ENCODE results near the gene OXCT1. TPM values are rescaled to one million over a fixed set of nuclear protein-coding genes. Genes with fewer than 3 reads are reported as not detected.

The OXCT1 gene
- total RNA-seq: 100 to 1,000 TPM in 1 of 2 donors, 10 to 100 TPM in 1; 32.8 to 161 TPM

DNA sequence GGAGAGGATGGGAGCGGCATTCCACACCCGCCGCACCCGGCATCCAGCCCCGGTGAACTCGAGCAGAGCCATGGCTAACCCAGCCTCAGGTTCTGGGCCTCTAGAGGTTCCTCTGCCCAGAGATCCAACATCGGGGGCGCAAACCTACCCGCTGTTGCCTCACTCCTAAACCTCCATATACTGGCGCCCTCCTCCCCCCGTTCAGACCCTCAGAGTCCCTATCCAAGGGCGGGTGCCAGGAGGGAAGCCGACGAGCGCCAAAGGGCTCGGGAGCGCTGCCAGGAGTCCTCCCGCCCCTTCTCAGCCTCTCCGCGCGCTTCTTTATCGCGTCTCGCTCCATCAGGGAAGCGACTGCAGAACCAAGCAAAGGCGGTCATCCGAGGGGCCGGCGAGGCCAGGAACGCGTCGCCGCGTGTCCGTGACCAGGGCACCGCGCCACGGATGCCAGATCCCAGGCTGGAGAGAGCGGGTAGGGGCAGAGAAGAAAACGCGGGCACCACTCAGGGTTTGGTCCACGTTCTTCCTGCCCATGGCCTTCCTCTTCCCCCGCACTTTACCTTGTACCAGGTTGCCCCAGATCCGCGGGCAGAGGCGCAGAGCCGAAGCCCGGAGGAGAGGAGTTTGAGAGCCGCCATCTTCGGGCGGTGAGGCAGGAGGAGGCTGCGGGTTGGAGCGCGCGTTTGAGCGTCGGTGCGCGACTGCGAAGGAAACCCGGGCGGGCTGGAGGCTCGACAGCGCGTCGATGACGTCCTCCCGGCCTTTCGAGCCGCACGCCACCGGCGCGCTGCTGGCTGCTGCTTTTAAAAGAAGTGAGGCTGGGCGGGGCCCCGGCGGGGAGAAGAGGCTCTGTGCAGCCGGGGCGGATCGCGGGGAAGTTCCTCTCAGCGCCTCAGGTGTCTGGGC is at the start of gene OXCT1:
Gene OXCT1, minus strand, starts transcription at position 702 of the 903 bp plus-strand sequence. Its CDS starts 67 bp downstream, at position 635.
- Histone ChIP-seq H3K36me3 (no peaks in the 10 kb centered on the region), H3K27me3 (no peaks in the 10 kb centered on the region), H3K4me3 (peak within 1 kb of the TSS; percentile 71 to 73), H3K9me3 (no peaks in the 10 kb centered on the region), H3K4me1 (peaks cover 0 to 27% of the 10 kb centered on the region in 2 donors), H3K27ac (peak within 1 kb of the TSS; percentile 92 to 96)
- TF ChIP-seq, protein P1, sequence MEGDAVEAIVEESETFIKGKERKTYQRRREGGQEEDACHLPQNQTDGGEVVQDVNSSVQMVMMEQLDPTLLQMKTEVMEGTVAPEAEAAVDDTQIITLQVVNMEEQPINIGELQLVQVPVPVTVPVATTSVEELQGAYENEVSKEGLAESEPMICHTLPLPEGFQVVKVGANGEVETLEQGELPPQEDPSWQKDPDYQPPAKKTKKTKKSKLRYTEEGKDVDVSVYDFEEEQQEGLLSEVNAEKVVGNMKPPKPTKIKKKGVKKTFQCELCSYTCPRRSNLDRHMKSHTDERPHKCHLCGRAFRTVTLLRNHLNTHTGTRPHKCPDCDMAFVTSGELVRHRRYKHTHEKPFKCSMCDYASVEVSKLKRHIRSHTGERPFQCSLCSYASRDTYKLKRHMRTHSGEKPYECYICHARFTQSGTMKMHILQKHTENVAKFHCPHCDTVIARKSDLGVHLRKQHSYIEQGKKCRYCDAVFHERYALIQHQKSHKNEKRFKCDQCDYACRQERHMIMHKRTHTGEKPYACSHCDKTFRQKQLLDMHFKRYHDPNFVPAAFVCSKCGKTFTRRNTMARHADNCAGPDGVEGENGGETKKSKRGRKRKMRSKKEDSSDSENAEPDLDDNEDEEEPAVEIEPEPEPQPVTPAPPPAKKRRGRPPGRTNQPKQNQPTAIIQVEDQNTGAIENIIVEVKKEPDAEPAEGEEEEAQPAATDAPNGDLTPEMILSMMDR (IDR thresholded peaks at IDR 0.05): no peak
- DNase-seq (ENCODE audit: low spot score): peak; percentile 82

DNA sequence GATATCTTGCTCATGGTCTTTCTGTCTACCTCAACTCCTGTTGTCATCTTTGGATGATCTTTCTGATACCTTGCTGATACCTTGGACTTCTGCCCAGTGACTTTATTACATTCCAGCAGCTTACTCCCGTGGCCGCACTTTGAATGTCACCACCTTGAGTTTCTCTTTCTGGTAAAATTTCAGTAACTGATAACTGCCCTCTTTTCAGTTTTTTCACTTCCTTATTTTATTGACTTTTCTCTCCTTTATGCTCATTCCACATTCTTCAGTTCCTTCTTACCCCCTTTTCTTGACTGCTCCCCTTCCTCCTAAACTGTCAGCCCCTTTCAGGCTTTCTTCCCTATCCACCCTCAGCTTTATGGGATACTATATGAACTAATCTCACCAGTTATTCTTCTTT is 47.9 kb upstream of the OXCT1 start:
- peaks cover 61% of the 10 kb centered on the region for H3K36me3 ChIP-seq
- H3K4me3 ChIP-seq: no peak overlapping the region
- TF ChIP-seq, protein P1 (IDR thresholded peaks at IDR 0.05): no peak
- H3K9me3 ChIP-seq: no peaks in the 10 kb centered on the region
- H3K4me1 ChIP-seq: no peaks in the 10 kb centered on the region
- no peaks in the 10 kb centered on the region for H3K27me3 ChIP-seq
- H3K27ac ChIP-seq: no peak overlapping the region
- DNase-seq (ENCODE audit: low spot score): no peak

GRCh38 chr5:41908374-41909079 is 38.3 kb upstream of the OXCT1 start:
- peaks cover 38% of the 10 kb centered on the region for H3K36me3 ChIP-seq
- peak overlapping the region; percentile 76 to 88 for H3K27ac ChIP-seq
- TF ChIP-seq, protein P1 (IDR thresholded peaks at IDR 0.05): no peak
- H3K9me3 ChIP-seq: no peaks in the 10 kb centered on the region
- H3K27me3 ChIP-seq: no peaks in the 10 kb centered on the region
- DNase-seq (ENCODE audit: low spot score): no peak
- no peak overlapping the region for H3K4me3 ChIP-seq
- H3K4me1 ChIP-seq: peaks cover 0 to 36% of the 10 kb centered on the region in 2 donors

DNA sequence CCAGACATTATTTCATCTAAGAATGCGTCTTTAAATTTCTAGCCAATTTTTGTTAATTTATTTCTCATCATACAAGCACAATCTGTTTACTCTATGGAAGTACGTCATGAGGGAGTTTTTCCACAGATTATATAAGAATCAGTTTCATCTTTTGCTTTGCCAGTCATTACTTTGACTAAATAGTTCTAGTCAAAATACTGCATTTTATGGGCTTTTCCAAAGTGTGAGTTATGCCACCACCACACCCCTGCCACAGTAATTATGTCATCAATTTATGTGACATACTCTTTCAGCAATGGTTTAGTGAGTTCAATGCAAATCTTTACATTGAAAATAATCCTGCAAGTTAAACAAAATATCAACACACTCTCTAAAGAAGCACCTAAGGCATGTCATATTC is 35.9 kb upstream of the OXCT1 start:
- H3K27ac ChIP-seq: no peak overlapping the region
- H3K4me3 ChIP-seq: no peak overlapping the region
- H3K27me3 ChIP-seq: no peaks in the 10 kb centered on the region
- peaks cover 0 to 38% of the 10 kb centered on the region in 2 donors for H3K4me1 ChIP-seq
- DNase-seq (ENCODE audit: low spot score): no peak
- H3K9me3 ChIP-seq: no peaks in the 10 kb centered on the region
- TF ChIP-seq, protein P1 (IDR thresholded peaks at IDR 0.05): no peak
- peaks cover 14% of the 10 kb centered on the region for H3K36me3 ChIP-seq

- H3K27me3 ChIP-seq: no peaks in the 10 kb centered on the region
- DNase-seq (ENCODE audit: low spot score): peak; percentile 99
These were observed 33.9 kb upstream of the OXCT1 start, which contains the start of gene RIMOC1 for GRCh38 chr5:41903892-41904799. Gene RIMOC1, plus strand, starts transcription at chr5:41904344. Its CDS starts 24 bp downstream, at chr5:41904368.

More at GRCh38 chr5:41903892-41904799, 33.9 kb upstream of the OXCT1 start, which contains the start of gene RIMOC1:
- Histone ChIP-seq H3K4me1 (peaks cover 0 to 37% of the 10 kb centered on the region in 2 donors), H3K27ac (peak within 1 kb of the TSS; percentile 89 to 94), H3K4me3 (peak within 1 kb of the TSS; percentile 81 to 83), H3K9me3 (no peaks in the 10 kb centered on the region), H3K36me3 (no peaks in the 10 kb centered on the region)
- TF ChIP-seq, protein P1 (IDR thresholded peaks at IDR 0.05): no peak

Measured in right atrium auricular region (tissue), 2 donors.